Fibroblast of pulmonary artery (primary cell): ENCODE measurements around the gene RTN4RL2.

ENCODE experiments used
- DNase-seq: peaks from one replicate; pipeline ENCODE4 v3.0.0-alpha.2; 2010; ENCODE audit warnings: low read depth
- H3K4me3 ChIP-seq: replicated peaks from 2 replicates; pipeline ENCODE4 v1.5.1; 2011; ENCODE audit warnings: low read depth, mild to moderate bottlenecking, control low read depth, low read length, moderate library complexity
- CTCF ChIP-seq: IDR thresholded peaks from 2 replicates; pipeline ENCODE4 v1.5.1; 2011; ENCODE audit warnings: mild to moderate bottlenecking, control low read depth, low read length, inconsistent platforms; ENCODE audit errors: missing control alignments

The RTN4RL2 gene

DNA sequence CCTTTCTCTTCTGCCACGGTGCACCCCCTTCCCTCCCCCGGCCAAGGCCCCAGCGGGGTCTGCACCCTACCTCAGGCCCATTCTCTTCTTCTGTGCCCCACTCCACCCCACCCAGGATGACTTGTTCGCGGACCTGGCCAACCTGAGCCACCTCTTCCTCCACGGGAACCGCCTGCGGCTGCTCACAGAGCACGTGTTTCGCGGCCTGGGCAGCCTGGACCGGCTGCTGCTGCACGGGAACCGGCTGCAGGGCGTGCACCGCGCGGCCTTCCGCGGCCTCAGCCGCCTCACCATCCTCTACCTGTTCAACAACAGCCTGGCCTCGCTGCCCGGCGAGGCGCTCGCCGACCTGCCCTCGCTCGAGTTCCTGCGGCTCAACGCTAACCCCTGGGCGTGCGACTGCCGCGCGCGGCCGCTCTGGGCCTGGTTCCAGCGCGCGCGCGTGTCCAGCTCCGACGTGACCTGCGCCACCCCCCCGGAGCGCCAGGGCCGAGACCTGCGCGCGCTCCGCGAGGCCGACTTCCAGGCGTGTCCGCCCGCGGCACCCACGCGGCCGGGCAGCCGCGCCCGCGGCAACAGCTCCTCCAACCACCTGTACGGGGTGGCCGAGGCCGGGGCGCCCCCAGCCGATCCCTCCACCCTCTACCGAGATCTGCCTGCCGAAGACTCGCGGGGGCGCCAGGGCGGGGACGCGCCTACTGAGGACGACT, 15.9 kb downstream of the RTN4RL2 start:
- no peak for TF ChIP-seq CTCF
- no peak for DNase-seq

GRCh38 chr11:57476757-57477506, 16.6 kb downstream of the RTN4RL2 start:
- no peak overlapping the region for H3K4me3 ChIP-seq
- TF ChIP-seq CTCF, result peak; percentile 33
- DNase-seq, result no peak

More for the DNA sequence above, 15.9 kb downstream of the RTN4RL2 start:
- H3K4me3 ChIP-seq, result no peak overlapping the region

DNA sequence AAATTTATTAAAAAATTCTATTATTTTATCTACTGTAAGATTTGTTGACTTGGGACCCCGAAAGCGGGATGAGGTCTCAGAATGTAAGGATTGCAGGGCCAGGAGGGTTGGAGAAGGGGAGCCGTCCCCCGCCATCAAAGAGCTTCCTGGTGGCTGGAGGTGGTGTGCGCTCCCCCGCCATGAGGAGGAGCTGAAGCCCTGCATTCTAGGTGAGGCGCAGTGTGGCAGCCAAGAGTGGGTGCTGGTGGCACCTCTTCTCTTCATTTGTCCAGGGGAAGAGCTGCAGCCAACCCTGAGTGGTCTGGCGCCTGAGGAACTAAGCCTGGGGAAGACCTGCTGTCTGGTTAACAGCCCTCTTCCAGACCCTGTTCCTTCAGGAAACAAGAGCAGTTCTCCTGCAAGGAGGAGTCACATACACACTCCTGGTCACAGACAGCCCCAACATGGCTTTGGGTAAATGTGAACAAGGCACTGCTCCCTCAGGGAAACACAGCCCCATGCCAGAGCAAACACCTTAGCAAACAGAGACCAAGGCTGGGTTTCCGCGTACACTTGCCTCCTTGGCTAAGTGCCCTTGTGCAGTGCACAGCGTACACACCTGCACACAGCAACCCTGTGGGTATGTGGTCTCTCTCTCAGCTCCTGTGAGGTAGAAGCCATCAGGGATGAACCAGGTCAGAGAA, 17.3 kb downstream of the RTN4RL2 start:
- TF ChIP-seq CTCF, result no peak
- H3K4me3 ChIP-seq, result no peak overlapping the region
- DNase-seq, result no peak

- TF ChIP-seq CTCF, result no peak
- no peak overlapping the region for H3K4me3 ChIP-seq
- no peak for DNase-seq
These were observed 18.8 kb downstream of the RTN4RL2 start for GRCh38 chr11:57479021-57479663.

- no peak overlapping the region for H3K4me3 ChIP-seq
- DNase-seq, result no peak
- no peak for TF ChIP-seq CTCF
These were observed 19.6 kb downstream of the RTN4RL2 start for GRCh38 chr11:57479911-57480310.

- TF ChIP-seq CTCF, result peak; percentile 90
- H3K4me3 ChIP-seq, result no peak overlapping the region
- peak; percentile 62 for DNase-seq
These were observed 20.2 kb downstream of the RTN4RL2 start for GRCh38 chr11:57480409-57481137.
